CMK (cell line): Measurements from ENCODE around the gene UGT1A7.

ENCODE experiments used
- DNase-seq: peaks from one replicate; pipeline ENCODE4 v3.0.0-alpha.2; 2010; ENCODE audit warnings: low read depth

UGT1A7 gene

GRCh38 chr2:233761040-233761769 lies 79.5 kb downstream of the UGT1A7 start:
- no peak for DNase-seq

GRCh38 chr2:233764264-233764663 lies 82.6 kb downstream of the UGT1A7 start:
- DNase-seq = no peak

GRCh38 chr2:233764761-233765160 lies 83.1 kb downstream of the UGT1A7 start:
- no peak for DNase-seq

- DNase-seq = no peak
Observed at GRCh38 chr2:233766416-233766815, 84.7 kb downstream of the UGT1A7 start.

GRCh38 chr2:233768076-233768475 lies 86.4 kb downstream of the UGT1A7 start:
- DNase-seq = no peak

GRCh38 chr2:233769260-233769659 lies 87.6 kb downstream of the UGT1A7 start:
- DNase-seq = no peak

- no peak for DNase-seq
Observed at GRCh38 chr2:233772153-233772552, 90.5 kb downstream of the UGT1A7 start.

GRCh38 chr2:233772583-233772982 lies 90.9 kb downstream of the UGT1A7 start:
- DNase-seq = no peak

GRCh38 chr2:233773854-233774253 lies 92.2 kb downstream of the UGT1A7 start:
- no peak for DNase-seq

- no peak for DNase-seq
Observed at GRCh38 chr2:233775414-233775813, 93.7 kb downstream of the UGT1A7 start.

GRCh38 chr2:233778030-233778429 lies 96.3 kb downstream of the UGT1A7 start, which contains the start of gene MROH2A:
Gene MROH2A, plus strand, starts transcription at chr2:233778330. Its CDS starts 1,029 bp downstream, at chr2:233779359.
- no peak for DNase-seq

GRCh38 chr2:233779722-233780121 lies 98.0 kb downstream of the UGT1A7 start:
- no peak for DNase-seq

- no peak for DNase-seq
Observed at GRCh38 chr2:233780771-233781170, 99.1 kb downstream of the UGT1A7 start.

- no peak for DNase-seq
Observed at GRCh38 chr2:233789554-233789953, 107.9 kb downstream of the UGT1A7 start.

- no peak for DNase-seq
Observed at GRCh38 chr2:233791151-233791882, 109.6 kb downstream of the UGT1A7 start.

- no peak for DNase-seq
Observed at GRCh38 chr2:233791883-233792329, 110.2 kb downstream of the UGT1A7 start.

GRCh38 chr2:233792720-233793119 lies 111.0 kb downstream of the UGT1A7 start:
- no peak for DNase-seq

GRCh38 chr2:233793465-233794127 lies 111.9 kb downstream of the UGT1A7 start:
- no peak for DNase-seq

GRCh38 chr2:233794128-233794658 lies 112.5 kb downstream of the UGT1A7 start:
- no peak for DNase-seq

- DNase-seq = no peak
Observed at GRCh38 chr2:233795735-233796171, 114.1 kb downstream of the UGT1A7 start.

GRCh38 chr2:233796254-233796653 lies 114.6 kb downstream of the UGT1A7 start:
- DNase-seq = no peak

GRCh38 chr2:233798335-233799086 lies 116.8 kb downstream of the UGT1A7 start:
- DNase-seq = no peak
